Liver (tissue), 9 donors: Measurements from ENCODE around the gene MESP1. TPM values are rescaled to one million over a fixed set of nuclear protein-coding genes. Genes with fewer than 3 reads are reported as not detected.

Experiments
- DNase-seq: peaks from one replicate; pipeline ENCODE4 v3.0.0-alpha.2; 2017; ENCODE audit warnings: low spot score
- H3K27ac ChIP-seq, 2 donors: one replicate each; pipeline ENCODE4 v1.7.0; 2013; ENCODE audit warnings: inconsistent platforms in 2 of 2, low read length in 2 of 2, control low read depth in 1 of 2, low read depth in 1 of 2, mild to moderate bottlenecking in 1 of 2
- H3K27me3 ChIP-seq, 4 donors: one replicate each; pipeline versions ENCODE4 v1.6.1 to v1.7.0; 2013; ENCODE audit warnings: low read length in 3 of 4, inconsistent platforms in 1 of 4, mild to moderate bottlenecking in 1 of 4, moderate library complexity in 1 of 4; ENCODE audit not compliant: control insufficient read depth in 4 of 4, insufficient read depth in 4 of 4
- H3K36me3 ChIP-seq, 4 donors: one replicate each; pipeline versions ENCODE4 v1.6.1 to v1.7.0; 2013; ENCODE audit warnings: low read length in 3 of 4, mild to moderate bottlenecking in 3 of 4, low read depth in 1 of 4, moderate library complexity in 1 of 4; ENCODE audit not compliant: control insufficient read depth in 4 of 4, insufficient read depth in 3 of 4
- H3K4me1 ChIP-seq, 4 donors: one replicate each; pipeline versions ENCODE4 v1.6.1 to v1.7.0; 2013; ENCODE audit warnings: low read length in 3 of 4, mild to moderate bottlenecking in 3 of 4, moderate library complexity in 1 of 4; ENCODE audit not compliant: control insufficient read depth in 4 of 4, insufficient read depth in 4 of 4
- H3K4me3 ChIP-seq, 3 donors: one replicate each; pipeline versions ENCODE4 v1.6.1 to v1.7.0; 2013; ENCODE audit warnings: low read length in 3 of 3, control low read depth in 1 of 3, low read depth in 1 of 3, mild to moderate bottlenecking in 1 of 3
- H3K9ac ChIP-seq, 2 donors: one replicate each; pipeline ENCODE4 v1.7.0; 2013; ENCODE audit warnings: low read length in 2 of 2, mild to moderate bottlenecking in 2 of 2, moderate library complexity in 2 of 2, control low read depth in 1 of 2, low read depth in 1 of 2
- H3K9me3 ChIP-seq, 4 donors: one replicate each; pipeline versions ENCODE4 v1.6.1 to v1.7.0; 2013; ENCODE audit warnings: low read length in 3 of 4; ENCODE audit not compliant: control insufficient read depth in 4 of 4
- ATF3 ChIP-seq: IDR thresholded peaks from 2 replicates; pipeline ENCODE4 v1.6.1; 2016; ENCODE audit warnings: antibody characterized with exemption
- EGR1 ChIP-seq, 2 donors: IDR thresholded peaks; 2 replicates each; pipeline ENCODE4 v1.6.1; 2016 to 2018; ENCODE audit warnings: antibody characterized with exemption in 2 of 2, low read depth in 2 of 2
- FOXA1 ChIP-seq: IDR thresholded peaks from 2 replicates; pipeline ENCODE4 v1.6.1; 2016; ENCODE audit warnings: antibody characterized with exemption
- FOXA2 ChIP-seq: IDR thresholded peaks from 2 replicates; pipeline ENCODE4 v1.6.1; 2016; ENCODE audit warnings: antibody characterized with exemption
- GABPA ChIP-seq, 2 donors: IDR thresholded peaks in 1 of 2; conservative IDR thresholded peaks in 1 of 2; 2 replicates each; pipeline ENCODE4 v1.6.1; 2016; ENCODE audit warnings: antibody characterized with exemption in 2 of 2, mild to moderate bottlenecking in 1 of 2, moderate library complexity in 1 of 2
- HNF4A ChIP-seq, 2 donors: conservative IDR thresholded peaks; 2 replicates each; pipeline ENCODE4 v1.6.1; 2016; ENCODE audit warnings: antibody characterized with exemption in 2 of 2, mild to moderate bottlenecking in 2 of 2
- HNF4G ChIP-seq: IDR thresholded peaks from 2 replicates; pipeline ENCODE4 v1.6.1; 2016; ENCODE audit warnings: antibody characterized with exemption
- JUND ChIP-seq, 2 donors: IDR thresholded peaks; 2 replicates each; pipeline ENCODE4 v1.6.1; 2016; ENCODE audit warnings: antibody characterized with exemption in 2 of 2
- MAX ChIP-seq: IDR thresholded peaks from 2 replicates; pipeline ENCODE4 v1.6.1; 2016; ENCODE audit warnings: antibody characterized with exemption
- NR2F2 ChIP-seq: IDR thresholded peaks from 2 replicates; pipeline ENCODE4 v1.6.1; 2016; ENCODE audit warnings: antibody characterized with exemption
- RAD21 ChIP-seq, 2 donors: IDR thresholded peaks; 2 replicates each; pipeline ENCODE4 v1.6.1; 2016; ENCODE audit warnings: antibody characterized with exemption in 2 of 2, mild to moderate bottlenecking in 2 of 2
- REST ChIP-seq: IDR thresholded peaks from 2 replicates; pipeline ENCODE4 v1.6.1; 2016; ENCODE audit warnings: antibody characterized with exemption, mild to moderate bottlenecking
- RXRA ChIP-seq, 2 donors: IDR thresholded peaks; 2 replicates each; pipeline ENCODE4 v1.6.1; 2017 to 2018; ENCODE audit warnings: antibody characterized with exemption in 2 of 2, mild to moderate bottlenecking in 1 of 2
- SP1 ChIP-seq: IDR thresholded peaks from 2 replicates; pipeline ENCODE4 v1.6.1; 2018; ENCODE audit warnings: antibody characterized with exemption, mild to moderate bottlenecking
- TAF1 ChIP-seq: conservative IDR thresholded peaks from 2 replicates; pipeline ENCODE4 v1.6.1; 2016; ENCODE audit warnings: antibody characterized with exemption, mild to moderate bottlenecking
- YY1 ChIP-seq: IDR thresholded peaks from 2 replicates; pipeline ENCODE4 v1.6.1; 2016; ENCODE audit warnings: antibody characterized with exemption, mild to moderate bottlenecking
- ZBTB33 ChIP-seq: IDR thresholded peaks from 2 replicates; pipeline ENCODE4 v1.6.1; 2016; ENCODE audit warnings: antibody characterized with exemption
- WGBS: extraction: QIAGEN DNeasy Blood & Tissue Kit; methylation state at CpG from one replicate; pipeline ENCODE4 v1.1.7; 2013; 5-methylcytosine and 5-hydroxymethylcytosine counted together
- polyA plus RNA-seq, 2 donors: library from polyadenylated mRNA; stranded (reverse) in 1 of 2; unstranded in 1 of 2; fragments of 200-250 nt in 1 of 2; fragments of >200 nt in 1 of 2; fragmentation: Nextera tagmentation in 1 of 2; extraction: Ambion mirVana in 1 of 2; gene quantifications; one replicate each; pipeline versions ENCODE4 v1.2.1 to v1.2.3, GENCODE V29; 2013 to 2015
- total RNA-seq, 2 donors: library from RNA; depleted of rRNA; stranded (reverse); fragments of >200 nt; gene quantifications; one replicate each; pipeline ENCODE4 v1.2.3, GENCODE V29; 2014
- donor health status: healthy.
- donor health status: healthy.
- donor health status: healthy.
- donor health status: healthy.
- donor health status: healthy.

MESP1 gene
- total and polyA plus RNA-seq, 4 donors = 0.14 to 1.8 (median 0.84) TPM

- Histone ChIP-seq H3K27ac (no peak overlapping the region), H3K4me1 (no peaks in the 10 kb centered on the region), H3K27me3 (no peaks in the 10 kb centered on the region), H3K36me3 (no peaks in the 10 kb centered on the region), H3K9me3 (no peaks in the 10 kb centered on the region), H3K9ac (no peak overlapping the region), H3K4me3 (no peak overlapping the region)
- DNase-seq = no peak
- WGBS = 95% methylated on average over 5 of the region's 5 CpGs
- TF ChIP-seq MAX = no peak
- no peak for TF ChIP-seq RXRA (IDR thresholded peaks at IDR 0.05)
- TF ChIP-seq ATF3 = no peak
- TF ChIP-seq FOXA1 = no peak
- no peak for TF ChIP-seq YY1
- TF ChIP-seq FOXA2 = no peak
- no peak for TF ChIP-seq SP1
- no peak for TF ChIP-seq HNF4A (conservative IDR thresholded peaks at IDR 0.05)
- no peak for TF ChIP-seq RAD21 (IDR thresholded peaks at IDR 0.05)
- no peak for TF ChIP-seq EGR1 (IDR thresholded peaks at IDR 0.05; ENCODE audit: low read depth in 2 of 2)
- TF ChIP-seq NR2F2 = no peak
- no peak for TF ChIP-seq HNF4G
- no peak for TF ChIP-seq REST
- no peak for TF ChIP-seq GABPA (IDR thresholded peaks at IDR 0.05 in 1 of 2, conservative IDR thresholded peaks at IDR 0.05 in 1 of 2)
- TF ChIP-seq TAF1 = no peak
- TF ChIP-seq JUND (IDR thresholded peaks at IDR 0.05) = no peak
These were observed 19.8 kb downstream of the MESP1 start for GRCh38 chr15:89731275-89731674.

GRCh38 chr15:89728254-89728653 is 22.8 kb downstream of the MESP1 start:
- Histone ChIP-seq H3K9me3 (peaks cover 0 to 1% (median 0%) of the 10 kb centered on the region in 4 donors), H3K27me3 (no peaks in the 10 kb centered on the region), H3K36me3 (no peaks in the 10 kb centered on the region), H3K27ac (no peak overlapping the region), H3K4me3 (no peak overlapping the region), H3K4me1 (no peaks in the 10 kb centered on the region), H3K9ac (no peak overlapping the region)
- TF ChIP-seq SP1 = peak; percentile 72
- no peak for TF ChIP-seq MAX
- TF ChIP-seq RAD21 (IDR thresholded peaks at IDR 0.05) = peak in 1 of 2 donors; percentile 13
- no peak for DNase-seq
- WGBS = 62% methylated on average over 2 of the region's 2 CpGs

- Histone ChIP-seq H3K9me3 (peaks cover 0 to 1% (median 0%) of the 10 kb centered on the region in 4 donors), H3K4me1 (no peaks in the 10 kb centered on the region), H3K4me3 (no peak overlapping the region), H3K27ac (no peak overlapping the region), H3K9ac (no peak overlapping the region), H3K27me3 (no peaks in the 10 kb centered on the region), H3K36me3 (no peaks in the 10 kb centered on the region)
- DNase-seq = no peak
- TF ChIP-seq TAF1 = no peak
- no peak for TF ChIP-seq ZBTB33
- 92% methylated on average over 1 of the region's 1 CpG for WGBS
These were observed 26.0 kb downstream of the MESP1 start for GRCh38 chr15:89725064-89725463.
